ENCODE results near the gene ATXN10.

DNA sequence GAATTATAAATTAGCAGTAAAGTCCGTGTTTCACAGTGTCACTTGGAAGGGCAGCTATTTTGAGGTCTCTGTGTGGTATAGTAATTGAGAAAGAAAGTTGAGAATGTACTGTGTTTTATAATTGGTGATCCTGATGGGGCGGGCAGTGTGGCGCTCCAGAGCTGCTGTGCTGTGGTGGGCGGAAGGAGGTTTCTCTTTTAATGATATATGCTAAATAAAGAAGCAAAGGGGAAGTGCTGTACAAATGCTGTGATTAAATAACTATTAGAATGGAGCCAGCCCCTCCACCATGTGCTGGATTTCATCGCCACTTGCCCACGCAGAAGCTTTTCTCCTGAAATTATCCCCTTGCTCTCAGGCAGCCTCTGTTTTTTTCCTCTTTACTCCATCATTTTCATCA, 24.6 kb downstream of the ATXN10 start:
- TF ChIP-seq CTCF (IDR thresholded peaks at IDR 0.05): no peak
- no peak for TF ChIP-seq POLR2AphosphoS5 (IDR thresholded peaks at IDR 0.05)
